GM18907 (cell line): Measurements from ENCODE around the gene DUSP15.
"Not testable (repeated sequence)": the region's sequence is repeated elsewhere in the genome, so short reads cannot be mapped to it uniquely, and the experiment has no call there.

ENCODE experiments used
- ATAC-seq: cut with Tn5 transposase; IDR thresholded peaks from one replicate; pipeline ENCODE4 v1.9.1; 2021; ENCODE audit warnings: mild to moderate bottlenecking, moderate library complexity; ENCODE audit not compliant: unreplicated experiment

The DUSP15 gene

DNA sequence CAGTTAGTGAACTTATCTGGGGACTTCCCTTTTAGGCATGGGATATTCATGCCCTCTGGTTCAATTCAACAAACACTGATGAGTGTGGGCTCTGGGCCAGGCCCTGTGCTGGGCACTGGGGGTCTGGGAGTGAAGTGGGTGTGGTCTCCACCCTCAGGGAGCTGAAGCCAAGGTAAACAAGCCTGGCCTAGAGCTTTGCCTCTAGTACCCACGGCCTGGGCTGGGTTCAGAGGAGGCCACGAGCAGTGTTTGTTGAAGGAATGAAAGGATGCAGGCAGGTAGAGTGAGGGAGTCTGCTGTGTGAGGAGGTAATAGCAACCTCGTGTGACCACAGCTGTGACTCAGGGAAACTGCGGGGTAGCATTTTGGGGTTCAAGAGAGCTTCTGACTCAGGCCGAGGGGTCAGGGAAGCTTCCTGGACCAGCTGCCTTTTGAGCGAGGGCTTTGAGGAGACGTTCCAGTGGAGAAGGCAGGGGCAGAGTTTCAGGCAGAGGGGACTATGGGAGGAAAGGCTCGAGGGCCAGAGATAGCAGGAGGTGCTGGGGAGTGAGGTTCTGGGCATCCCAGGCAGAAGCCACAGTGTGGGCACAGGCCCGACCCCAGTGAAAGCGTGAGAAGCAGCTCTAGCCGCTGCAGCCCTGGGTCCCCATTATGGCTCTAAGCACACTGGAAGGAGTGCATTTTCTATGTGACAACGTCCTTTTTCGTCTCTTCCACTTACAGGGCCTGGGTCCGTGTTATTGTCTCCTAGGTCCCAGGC lies 45.6 kb downstream of the DUSP15 start:
- no peak for ATAC-seq

- ATAC-seq = no peak
These were observed 46.2 kb downstream of the DUSP15 start for GRCh38 chr20:31824125-31824485.

DNA sequence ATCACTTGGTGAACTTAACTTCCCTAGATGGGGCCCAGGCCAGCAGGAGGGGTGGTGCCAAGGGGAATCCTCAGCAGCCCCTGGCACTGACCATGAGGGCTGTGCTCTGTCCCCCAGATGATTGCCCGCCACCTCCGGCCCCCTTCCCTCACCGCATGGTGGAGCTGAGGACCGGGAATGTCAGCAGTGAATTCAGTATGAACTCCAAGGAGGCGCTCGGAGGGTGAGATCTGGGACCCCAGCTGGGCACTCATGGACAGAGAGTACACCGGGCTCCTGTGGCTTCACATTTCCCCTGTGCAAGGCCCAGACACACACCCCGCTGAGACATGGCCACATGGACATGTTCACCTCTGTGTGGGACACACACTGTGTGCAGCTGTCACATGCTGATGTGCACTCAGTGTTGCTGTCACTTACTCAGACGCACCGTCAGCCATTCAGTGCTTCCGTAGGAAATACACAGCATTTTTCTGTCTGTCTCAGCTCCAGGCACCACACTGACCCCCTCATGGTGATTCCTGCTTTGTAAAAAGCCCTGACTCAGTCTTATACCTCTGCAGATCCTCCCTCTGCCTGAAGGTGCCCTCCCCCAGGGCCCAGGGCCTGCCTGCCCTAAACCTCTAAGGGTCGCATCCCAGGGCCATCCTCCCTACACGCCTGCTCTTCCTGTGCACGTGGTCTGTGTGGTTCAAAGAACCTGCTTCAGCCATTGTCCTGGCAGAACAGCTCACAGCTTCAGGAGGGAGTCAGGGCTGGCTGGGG lies 46.8 kb downstream of the DUSP15 start:
- no peak for ATAC-seq

DNA sequence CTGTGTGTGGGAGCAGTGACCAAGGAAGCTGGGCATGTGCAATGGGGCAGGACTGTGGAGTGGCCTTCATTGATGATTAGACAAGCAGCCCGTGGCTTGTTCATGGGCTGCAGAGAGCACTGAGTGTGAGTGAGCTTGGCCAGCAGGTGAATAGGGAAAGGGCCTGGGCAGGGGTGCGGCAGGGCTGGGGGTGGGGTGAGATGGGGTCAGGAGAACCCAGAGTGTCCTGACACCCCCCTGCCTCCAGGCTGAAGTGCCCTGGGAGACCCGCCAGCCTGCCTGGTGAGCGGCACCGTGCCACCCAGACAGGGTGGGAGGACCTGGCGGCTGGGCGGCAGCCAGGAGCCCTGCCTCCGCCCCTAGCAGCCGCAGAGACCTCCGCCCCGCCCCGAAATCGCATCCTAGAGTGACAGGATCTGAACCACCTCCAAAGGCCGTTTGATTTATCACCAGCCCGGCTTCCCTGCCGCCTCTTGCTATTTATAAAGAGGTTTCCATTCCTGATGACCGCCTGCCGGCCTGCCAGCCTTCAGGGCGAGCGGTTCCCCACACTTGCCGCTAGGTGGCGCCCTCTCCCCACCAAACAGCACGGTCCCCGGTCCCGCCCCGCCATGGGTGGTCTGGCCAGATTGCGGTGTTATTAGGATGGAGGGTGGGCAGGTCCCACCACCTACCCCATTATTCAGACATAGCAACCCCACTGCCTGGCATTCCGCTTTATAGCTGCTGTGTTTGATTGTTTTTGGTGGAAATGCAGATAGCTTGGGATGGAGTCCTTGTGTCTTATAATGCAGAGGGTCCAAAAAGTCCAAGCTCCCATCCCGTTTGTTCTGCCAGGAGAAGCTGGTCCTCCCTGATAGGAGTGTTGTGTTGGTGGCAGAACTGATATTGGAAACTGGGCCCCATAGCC lies 47.7 kb downstream of the DUSP15 start:
- no peak for ATAC-seq

- no peak for ATAC-seq
These were observed 48.9 kb downstream of the DUSP15 start for GRCh38 chr20:31821427-31821826.

- ATAC-seq = no peak
These were observed 50.1 kb downstream of the DUSP15 start for GRCh38 chr20:31820228-31820627.

GRCh38 chr20:31819083-31819784 lies 51.1 kb downstream of the DUSP15 start, which contains the start of gene MYLK2:
Gene MYLK2 (plus strand): TSS chr20:31819356. CDS start chr20:31819581, 225 bp downstream.
- no peak for ATAC-seq

GRCh38 chr20:31818376-31818908 lies 51.9 kb downstream of the DUSP15 start:
- ATAC-seq = no peak

- no peak for ATAC-seq
These were observed 52.9 kb downstream of the DUSP15 start for GRCh38 chr20:31817461-31817860.

DNA sequence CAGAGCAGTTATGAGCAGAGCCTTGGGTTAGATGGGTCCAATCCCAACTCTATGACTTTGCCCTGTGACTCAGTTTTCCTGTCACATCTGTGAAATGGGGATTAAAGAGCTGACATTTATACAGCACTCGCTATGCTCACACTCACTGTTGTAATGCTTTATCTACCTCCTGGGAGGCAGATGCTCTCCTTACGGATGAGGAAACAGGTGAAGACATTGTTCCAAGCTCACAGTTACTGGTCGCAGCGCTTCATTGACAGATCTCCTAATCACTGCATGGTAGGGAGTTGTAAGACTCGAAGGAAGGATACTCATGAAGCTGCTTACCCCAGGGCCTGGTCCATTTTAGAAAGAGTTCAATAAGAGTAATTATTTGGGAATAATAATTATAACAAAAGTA lies 54.1 kb downstream of the DUSP15 start:
- ATAC-seq = no peak

GRCh38 chr20:31815408-31816188 lies 54.7 kb downstream of the DUSP15 start:
- no peak for ATAC-seq

DNA sequence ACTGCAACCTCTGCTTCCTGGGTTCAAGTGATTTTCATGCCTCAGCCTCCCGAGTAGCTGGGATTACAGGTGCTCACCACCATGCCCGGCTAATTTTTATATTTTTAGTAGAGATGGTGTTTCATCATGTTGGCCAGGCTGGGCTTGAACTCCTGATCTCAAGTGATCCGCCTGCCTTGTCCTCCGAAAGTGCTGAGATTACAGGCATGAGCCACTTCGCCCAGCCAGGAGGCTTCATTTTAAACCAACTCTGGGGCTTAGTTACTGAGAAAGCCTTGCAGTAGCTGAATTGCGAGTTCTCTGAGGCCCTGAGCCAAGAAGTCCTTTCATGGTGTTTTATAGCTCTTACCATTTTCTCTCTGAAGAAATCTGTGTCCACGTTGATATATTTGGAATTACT lies 56.2 kb downstream of the DUSP15 start:
- not testable (repeated sequence) for ATAC-seq

- ATAC-seq = no peak
These were observed 56.7 kb downstream of the DUSP15 start for GRCh38 chr20:31813611-31814010.

GRCh38 chr20:31811796-31812728 lies 58.3 kb downstream of the DUSP15 start:
- ATAC-seq = no peak

DNA sequence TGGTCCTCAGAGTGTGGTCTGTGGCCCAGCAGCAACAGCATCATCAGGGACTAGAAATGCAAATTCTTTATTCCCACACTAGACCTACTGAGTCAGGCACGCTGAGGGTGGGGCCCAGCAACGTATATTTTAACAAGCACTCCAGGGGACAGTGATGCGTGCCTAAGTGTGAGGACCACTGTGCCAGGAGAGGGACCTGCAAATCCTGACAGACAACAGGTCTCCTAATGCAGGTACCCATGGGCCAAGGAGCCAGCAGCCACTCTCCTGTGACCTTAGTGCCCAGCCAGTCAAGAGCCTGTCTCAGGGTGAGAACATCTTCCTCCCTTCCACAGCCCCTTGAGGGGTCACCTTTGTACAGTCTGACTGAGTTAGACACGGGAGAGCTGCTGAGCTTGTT lies 59.1 kb downstream of the DUSP15 start:
- ATAC-seq = no peak
